GF-D8 (cell line): ENCODE data around the gene OR11H7.
"Not testable (repeated sequence)": the region's sequence is repeated elsewhere in the genome, so short reads cannot be mapped to it uniquely, and the experiment has no call there.

Experiments used
- DNase-seq: peaks from one replicate; lab custom pipeline; 2025; lab: John Stamatoyannopoulos, UW

The OR11H7 gene

DNA sequence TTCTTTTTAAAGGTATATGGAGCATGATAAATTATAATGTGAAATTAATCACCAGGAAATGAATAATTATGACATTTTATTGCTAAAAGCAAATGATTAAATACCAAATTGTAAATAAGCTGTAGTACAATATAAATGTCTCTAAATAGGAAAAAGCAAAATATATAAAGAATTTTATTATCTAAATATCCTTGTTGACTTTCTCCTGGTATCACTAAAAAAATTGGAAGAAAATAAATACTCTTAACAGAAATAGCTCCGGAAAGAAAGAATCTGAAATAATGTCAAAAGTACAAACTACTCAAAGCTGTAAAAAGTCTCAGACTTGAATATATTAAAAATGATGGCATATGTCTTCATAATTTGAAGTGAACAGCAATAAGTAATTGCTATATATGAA lies at the start of gene OR11H7:
OR11H7 (plus strand) TSS at position 301 of the 400 bp plus-strand sequence.
- DNase-seq = no peak

DNA sequence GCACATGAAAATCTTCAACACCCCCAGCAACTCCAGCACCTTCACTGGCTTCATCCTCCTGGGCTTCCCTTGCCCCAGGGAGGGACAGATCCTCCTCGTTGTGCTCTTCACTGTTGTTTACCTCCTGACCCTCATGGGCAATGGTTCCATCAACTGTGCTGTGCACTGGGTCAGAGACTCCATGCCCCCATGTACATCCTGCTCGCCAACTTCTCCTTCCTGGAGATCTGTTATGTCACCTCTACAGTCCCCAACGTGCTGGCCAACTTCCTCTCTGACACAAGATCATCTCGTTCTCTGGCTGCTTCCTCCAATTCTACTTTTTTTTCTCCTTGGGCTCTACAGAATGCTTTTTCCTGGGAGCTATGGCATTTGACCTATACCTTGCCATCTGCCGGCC lies 49.6 kb upstream of the OR11H7 start:
- peak; percentile 27 for DNase-seq

DNA sequence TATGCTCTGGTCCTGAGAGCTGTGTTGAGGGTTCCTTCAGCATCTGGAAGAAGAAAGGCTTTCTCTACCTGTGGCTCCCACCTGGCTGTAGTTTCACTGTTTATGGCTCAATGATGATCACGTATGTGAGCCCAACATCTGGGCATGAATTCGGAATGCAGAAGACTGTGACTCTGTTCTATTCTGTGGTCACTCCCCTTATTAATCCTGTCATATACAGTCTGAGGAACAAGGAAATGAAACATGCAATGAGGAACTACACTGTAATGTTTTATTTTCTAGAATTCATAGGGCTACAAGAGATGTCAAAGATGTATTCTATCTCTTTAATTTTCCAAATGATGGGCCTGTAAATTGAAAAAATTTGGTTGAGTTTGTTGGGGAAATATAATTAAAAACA lies 48.9 kb upstream of the OR11H7 start:
- no peak for DNase-seq

DNA sequence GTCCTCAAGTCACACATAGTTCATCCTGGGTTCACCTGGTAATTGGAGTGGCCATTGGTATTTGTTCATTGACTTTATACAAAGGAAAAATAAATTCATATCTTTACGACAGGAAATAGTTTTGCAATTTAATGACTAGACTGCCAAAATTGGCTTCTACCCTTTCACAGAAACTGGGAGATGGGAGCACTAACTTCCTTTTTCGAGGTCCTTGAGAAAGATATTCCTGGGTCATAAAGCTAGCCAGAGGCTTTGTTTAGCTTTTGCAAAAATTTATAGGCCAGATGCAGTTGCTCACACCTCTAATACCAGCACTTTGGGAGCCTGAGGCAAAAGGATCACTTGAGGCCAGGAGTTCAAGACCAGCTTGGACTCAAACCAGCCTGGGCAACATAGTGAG lies 48.3 kb upstream of the OR11H7 start:
- peak; percentile 56 for DNase-seq

DNA sequence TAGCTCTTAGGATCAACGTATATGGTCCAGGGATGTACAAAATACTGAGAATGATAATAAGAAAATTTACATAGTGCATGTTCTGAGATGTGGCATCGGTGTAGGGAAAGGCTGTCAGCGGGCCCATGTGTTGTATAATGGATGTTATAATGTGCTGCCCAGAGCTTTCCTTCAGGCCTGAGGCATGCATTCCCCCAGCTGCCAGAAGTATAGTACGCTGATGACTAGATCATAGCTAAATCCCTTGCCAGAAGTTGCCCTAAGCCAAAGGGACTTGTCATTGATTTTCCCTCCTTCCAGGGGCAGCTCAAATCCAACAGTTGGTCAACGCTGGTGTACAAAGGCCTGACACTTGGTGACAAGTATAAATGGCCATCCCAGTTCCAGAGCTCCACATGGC lies 44.6 kb upstream of the OR11H7 start:
- DNase-seq = no peak

DNA sequence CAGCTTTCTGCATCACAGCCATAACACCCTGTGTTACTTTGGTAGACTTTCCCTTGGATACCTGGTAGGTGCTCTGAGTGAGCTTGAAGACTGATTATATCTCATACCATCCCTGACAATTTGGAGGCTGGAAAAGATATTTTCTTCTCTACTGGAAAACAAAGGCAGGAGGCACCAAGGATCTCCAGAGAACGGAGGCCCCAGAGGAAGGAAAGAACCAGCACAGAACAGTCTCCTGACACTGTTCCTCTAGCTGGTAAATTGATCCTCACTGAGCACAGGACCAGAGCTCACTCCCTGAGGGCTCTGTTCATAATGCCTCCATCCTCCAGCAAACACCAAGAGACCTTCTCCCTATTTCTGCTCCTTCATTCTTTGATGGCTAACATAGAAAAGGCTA lies 38.2 kb upstream of the OR11H7 start, which contains the start of gene OR11G2:
OR11G2 (plus strand) TSS at position 301 of the 400 bp plus-strand sequence. CDS start 6,542 bp downstream, outside the sequence.
- DNase-seq = no peak

DNA sequence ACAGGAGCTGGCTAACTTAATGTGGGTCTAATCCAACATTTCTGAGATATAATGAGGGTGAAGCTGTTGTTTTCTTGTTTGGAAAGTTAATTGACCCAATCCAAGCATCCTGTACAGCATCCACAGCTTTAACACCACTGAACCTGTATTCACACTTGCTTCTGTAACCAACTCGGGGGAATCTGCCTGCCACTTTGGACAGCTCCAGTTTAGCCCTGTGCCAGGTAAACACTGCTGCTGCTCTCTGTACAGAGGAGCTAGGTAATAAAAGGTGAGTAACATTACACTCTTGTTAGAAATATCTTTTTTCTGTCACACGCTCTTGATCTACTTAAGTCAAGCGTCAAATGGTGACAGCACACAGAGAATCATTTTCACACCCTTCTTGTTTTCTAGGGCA lies 37.4 kb upstream of the OR11H7 start:
- no peak for DNase-seq

DNA sequence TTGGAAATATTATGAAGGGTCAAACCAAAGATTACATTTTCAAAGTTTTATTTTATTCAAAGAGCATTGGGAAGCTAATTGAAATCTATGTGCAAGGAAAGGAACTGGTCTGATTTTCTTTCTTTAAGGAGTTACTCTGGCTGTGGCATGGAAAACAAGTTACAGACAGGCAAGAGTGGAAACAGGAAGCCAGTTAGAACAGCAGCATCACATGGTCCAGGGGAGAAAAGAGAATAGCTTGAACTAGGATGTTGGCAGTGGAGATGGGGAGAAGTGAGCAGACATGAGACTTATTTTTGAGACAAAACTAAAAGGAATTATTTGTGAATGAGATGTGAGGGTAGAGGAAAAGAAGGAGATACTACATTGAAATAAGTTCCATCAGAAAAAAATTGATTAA lies 34.7 kb upstream of the OR11H7 start:
- no peak for DNase-seq

DNA sequence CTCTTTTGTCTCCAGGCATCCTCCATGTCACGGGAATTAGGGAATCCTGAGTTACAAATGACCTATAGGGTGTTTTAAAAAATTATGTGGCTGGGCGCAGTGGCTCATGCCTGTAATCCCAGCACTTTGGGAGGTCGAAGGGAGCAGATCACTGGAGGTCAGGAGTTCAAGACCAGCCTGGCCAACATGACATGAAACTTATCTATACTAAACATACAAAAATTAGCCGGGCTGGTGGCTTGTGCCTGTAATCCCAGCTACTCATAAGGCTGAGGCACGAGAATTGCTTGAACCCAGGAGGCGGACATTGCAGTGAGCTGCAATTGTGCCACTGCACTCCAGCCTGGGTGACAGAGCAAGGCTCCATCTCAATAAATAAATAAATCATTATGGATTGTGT lies 33.6 kb upstream of the OR11H7 start:
- DNase-seq = not testable (repeated sequence)

DNA sequence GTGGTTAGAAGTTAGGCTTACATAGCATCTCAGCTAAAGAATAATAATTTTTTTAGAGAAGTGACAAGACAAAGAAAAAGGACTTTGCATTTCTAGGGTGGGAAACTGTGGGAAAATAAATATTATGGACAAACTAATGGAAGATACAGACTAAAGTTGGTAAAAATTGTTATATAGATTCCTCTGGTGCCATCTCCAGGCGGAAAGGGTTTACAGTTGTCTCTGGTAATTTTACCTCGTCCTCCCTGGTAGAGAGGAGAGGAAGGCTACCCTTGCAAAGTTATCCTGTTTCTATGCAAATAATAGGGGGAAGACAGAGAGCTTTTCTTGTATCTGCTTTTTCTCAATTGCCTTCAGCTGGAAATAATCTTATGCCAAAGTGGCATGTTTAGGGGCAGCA lies 32.9 kb upstream of the OR11H7 start:
- DNase-seq = no peak

DNA sequence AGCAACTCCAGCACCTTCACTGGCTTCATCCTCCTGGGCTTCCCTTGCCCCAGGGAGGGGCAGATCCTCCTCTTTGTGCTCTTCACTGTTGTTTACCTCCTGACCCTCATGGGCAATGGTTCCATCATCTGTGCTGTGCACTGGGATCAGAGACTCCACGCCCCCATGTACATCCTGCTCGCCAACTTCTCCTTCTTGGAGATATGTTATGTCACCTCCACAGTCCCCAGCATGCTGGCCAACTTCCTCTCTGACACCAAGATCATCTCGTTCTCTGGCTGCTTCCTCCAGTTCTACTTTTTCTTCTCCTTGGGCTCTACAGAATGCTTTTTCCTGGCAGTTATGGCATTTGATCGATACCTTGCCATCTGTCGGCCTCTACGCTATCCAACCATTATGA lies 31.3 kb upstream of the OR11H7 start:
- DNase-seq = no peak

DNA sequence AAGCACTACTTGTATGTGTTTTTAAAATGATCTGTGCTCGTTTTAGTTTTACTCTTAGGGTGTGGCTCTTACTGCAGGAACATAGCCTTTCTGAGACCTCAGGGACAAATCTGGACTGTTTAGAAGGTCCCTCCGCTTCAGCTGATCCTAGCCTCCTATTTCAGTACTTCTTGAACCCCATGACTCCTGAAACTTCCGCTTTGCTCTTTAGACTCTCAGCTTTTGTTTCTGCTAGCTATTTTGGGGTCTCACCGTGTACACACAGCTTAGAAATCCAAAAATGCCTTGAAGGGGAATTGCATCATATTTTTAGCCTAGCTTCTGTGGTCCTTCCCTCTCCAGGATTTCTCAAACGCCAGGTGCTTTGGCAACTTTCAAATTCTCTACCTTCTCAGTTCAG lies 29.8 kb upstream of the OR11H7 start:
- no peak for DNase-seq

DNA sequence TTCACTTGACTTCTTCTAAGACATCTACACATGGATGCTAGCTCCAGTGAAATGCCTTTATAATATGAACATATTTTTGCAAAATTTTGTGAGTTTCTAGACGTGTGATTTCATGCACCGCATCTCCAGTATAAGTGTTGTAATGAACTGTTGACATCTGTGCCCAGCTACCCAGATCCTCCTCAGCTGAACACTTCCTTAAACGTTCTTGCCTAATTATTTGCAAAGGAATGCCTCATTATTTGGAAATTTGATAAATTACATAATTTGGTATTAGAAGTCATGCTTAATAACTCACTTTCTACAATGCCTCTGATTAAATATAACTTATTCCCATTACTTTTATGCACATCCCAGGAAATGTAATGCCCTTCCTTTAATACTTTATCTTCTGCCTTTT lies 24.1 kb upstream of the OR11H7 start:
- no peak for DNase-seq

DNA sequence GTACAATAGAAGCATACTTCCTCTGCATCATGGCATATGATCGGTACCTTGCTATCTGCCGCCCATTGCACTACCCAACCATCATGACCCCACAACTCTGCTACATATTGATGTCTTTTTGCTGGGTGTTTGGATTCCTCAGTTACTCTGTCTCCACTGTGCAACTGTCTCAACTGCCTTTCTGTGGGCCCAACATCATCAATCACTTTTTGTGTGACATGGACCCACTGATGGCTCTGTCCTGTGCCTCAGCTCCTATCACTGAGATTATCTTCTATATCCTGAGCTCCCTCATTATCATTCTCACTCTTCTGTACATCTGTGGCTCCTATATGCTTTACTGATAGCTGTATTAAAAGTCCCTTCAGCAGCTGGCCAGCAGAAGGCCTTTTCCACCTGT lies 19.2 kb upstream of the OR11H7 start:
- no peak for DNase-seq

DNA sequence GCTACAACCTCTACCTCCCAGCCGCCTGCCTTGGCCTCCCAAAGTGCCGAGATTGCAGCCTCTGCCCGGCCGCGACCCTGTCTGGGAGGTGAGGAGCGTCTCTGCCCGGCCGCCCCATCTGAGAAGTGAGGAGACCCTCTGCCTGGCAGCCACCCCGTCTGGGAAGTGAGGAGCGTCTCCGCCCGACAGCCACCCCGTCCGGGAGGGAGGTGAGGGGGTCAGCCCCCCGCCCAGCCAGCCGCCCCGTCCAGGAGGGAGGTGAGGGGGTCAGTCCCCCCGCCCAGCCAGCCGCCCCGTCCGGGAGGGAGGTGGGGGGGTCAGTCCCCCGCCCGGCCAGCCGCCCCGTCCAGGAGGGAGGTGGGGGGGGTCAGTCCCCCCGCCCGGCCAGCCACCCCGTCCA lies 16.4 kb upstream of the OR11H7 start:
- DNase-seq = not testable (repeated sequence)

DNA sequence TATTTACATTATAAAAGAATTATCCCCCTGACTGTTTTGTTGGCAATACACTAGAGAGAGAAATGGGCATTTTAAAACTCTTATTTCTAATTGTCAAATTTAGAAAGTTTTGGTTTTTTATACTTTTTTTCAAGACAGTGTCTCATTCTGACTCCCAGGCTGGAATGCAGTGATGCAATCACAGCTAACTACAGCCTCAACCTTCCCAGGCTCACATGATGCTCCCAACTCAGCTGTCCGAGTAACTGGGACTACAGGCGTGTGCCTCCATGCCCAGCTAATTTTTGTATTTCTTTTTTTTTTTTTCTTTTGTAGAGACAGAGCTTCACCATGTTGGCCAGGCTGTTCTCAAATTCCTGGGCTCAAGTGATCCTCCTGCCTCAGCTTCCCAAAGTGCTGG lies 13.6 kb upstream of the OR11H7 start:
- no peak for DNase-seq

DNA sequence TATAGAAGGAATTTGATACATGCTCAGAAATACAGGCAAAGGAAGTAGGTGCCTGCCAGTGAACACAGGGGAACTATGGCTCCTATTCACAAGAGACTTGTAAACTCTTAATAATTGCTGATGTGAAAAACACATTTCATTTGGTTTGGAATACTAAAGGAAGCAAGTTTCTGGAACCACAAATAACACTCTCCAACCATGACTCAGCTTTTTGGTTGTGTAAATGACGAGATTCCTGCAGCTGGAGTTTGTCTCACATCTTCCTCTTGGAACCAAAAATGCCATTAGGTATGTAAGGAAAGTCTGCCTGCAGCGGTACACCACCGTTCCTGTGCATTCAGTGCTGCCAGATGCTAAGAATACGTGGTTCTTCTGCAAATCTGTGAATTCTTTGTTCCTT lies 9.7 kb upstream of the OR11H7 start:
- DNase-seq = no peak

DNA sequence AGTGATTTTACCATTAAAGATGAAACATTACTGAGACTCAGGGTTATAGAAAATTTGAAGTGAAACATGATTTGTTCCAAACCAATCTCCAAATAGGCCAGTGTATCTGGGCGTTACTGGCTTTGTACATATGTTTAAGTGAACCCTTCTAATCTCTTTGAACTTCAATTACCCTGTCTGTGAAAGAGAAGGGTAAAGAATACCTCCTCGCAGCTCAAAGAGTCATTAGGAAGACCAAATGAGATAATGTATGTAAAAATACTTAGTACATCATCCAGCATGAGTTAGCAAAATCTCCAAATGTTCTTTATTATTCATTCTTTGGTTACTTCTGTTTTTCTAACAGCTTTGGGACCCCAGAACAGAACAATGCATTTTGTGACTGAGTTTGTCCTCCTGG lies 5.4 kb upstream of the OR11H7 start, which contains the start of gene OR11H6:
OR11H6 (plus strand) TSS at position 301 of the 400 bp plus-strand sequence; CDS start at position 301, 0 bp downstream.
- DNase-seq = no peak

DNA sequence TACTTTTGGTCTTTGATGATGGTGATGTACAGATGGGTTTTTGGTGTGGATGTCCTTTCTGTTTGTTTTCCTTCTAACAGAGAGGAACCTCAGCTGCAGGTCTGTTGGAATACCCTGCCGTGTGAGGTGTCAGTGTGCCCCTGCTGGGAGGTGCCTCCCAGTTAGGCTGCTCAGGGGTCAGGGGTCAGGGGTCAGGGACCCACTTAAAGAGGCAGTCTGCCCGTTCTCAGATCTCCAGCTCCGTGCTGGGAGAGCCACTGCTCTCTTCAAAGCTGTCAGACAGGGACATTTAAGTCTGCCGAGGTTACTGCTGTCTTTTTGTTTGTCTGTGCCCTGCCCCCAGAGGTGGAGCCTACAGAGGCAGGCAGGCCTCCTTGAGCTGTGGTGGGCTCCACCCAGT lies 6.6 kb downstream of the OR11H7 start:
- not testable (repeated sequence) for DNase-seq

DNA sequence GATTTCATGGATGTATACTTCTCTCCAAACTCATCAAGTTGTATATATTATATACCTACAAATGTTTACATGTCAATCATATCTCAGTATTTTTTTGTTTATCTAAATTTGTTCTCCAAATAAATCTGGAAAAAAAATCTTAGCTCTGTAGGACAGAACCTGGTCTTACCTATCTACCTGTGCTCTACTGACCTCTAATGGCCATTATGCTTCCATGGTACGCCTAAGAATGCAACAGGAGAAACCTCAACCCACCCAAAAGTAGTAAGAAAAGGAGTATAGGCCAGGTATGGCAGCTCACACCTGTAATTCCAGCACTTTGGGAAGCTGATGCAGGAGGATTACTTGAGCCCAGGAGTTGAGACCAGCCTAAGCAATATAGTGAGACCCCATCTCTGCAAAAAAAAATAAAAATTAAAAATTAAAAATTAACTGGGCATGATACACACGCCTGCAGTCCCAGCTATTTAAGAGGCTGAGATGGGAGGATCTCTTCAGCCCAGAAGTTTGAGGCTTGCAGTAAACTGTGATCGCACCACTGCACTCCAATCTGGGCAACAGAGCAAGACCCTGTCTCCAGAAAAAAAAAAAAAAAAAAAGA lies 19.0 kb downstream of the OR11H7 start:
- DNase-seq = no peak

DNA sequence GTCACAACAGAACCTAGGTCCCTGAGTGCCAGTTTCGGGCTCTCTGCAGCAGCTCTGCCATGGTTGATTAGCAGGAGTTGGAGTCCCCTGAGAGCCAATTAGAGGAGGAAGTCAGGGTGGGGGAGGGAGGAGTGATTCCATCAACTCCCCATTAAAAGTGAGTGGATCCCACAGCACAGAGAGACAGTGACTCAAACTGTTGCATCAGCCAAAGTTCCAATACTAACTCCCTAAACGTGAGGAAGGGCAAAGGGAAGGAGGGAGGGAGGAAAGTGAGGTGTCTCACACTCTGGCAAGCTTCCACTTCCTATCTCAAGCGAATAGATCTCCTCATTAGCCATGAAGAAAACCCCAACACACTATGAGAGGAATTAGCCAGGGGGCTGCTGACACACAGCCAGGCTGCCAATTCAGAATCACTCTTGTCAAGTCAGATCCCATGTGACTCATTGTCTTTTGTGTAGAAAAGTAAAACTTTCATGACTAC lies 33.9 kb downstream of the OR11H7 start:
- no peak for DNase-seq

DNA sequence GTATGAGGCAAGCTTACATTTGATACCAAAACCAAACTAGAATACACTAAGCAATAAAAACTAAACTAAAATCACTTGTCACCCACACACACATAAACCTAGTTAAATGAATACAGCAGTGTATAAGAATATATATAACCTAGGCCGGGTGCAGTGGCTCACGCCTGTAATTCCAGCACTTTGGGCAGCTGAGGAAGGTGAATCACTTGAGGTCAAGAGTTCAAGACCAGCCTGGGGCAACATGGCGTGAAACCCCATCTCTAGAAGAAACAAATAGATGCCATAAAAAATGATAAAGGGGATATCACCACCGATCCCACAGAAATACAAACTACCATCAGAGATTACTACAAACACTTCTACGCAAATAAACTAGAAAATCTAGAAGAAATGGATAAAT lies 35.6 kb downstream of the OR11H7 start:
- not testable (repeated sequence) for DNase-seq

DNA sequence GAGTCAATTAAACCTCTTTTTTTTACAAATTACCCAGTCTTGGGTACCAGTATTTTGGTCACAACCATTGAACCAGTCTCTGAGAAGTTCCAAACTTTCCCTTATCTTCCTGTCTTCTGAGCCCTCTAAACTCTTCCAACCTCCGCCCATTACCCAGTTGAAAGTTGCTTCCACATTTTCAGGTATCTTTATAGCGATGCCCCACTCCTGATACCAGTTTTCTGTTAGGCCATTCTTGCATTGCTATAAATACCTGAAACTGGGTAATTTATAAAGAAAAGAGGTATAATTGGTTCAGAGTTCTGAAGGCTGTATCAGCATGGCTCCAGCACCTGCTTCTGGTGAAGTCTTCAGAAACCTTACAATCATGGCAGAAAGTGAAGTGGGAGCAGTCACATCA lies 45.3 kb downstream of the OR11H7 start:
- DNase-seq = no peak

DNA sequence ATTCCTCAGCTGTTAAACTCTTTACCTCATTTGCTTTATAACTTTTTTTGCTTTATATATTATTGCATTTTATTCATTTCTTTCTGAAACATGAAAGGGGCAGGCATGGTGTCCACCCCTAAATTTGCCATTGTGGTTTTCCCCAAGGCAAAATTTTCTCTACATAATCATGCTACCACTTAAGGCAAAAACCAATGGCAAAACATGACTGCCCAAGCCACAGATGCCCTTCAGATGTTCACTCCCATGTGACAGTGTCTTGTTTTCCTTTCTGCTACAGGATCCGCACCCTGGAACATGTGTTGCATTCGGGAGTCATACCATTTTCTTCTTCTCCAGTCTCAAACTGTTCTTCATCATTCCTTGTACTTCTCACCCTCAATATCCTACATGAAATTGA lies 48.6 kb downstream of the OR11H7 start:
- DNase-seq = no peak
